Measurements from ENCODE around the gene TP53AIP1.

The TP53AIP1 gene, protein sequence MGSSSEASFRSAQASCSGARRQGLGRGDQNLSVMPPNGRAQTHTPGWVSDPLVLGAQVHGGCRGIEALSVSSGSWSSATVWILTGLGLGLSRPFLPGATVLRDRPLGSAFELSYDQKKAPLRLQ

DNA sequence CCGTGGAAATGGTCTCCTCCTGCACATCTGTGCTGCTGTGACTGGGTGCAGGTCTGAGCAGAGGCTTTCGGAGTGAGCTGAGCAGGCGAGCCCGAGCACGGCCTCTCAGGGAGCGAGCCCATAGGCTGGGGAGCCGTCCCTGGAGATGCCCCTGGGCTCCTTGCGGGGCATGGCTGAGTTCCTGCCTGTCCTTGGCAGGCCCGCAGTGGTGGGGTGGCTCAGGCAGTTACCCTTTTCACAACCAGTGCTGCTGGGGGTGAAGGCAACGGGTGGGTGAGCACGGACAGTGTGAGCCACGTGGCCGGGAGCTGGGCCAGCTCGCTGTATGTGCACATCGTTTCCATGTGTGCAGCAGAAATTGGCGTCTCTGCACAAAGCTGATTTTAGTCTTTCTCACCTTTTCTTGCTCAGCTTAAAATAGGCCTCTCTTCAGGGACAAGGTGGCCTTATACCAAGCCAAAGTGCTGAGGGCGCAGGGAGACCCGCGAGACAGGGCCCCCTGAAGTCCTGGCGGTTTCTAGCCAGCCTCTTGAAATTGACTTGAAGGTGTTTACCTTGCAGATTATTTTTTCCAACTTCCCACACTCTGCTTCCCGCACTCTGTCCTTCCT is at the start of gene TP53AIP1:
TP53AIP1 (minus strand) TSS at position 55 of the 611 bp plus-strand sequence. CDS start 5,053 bp downstream, outside the sequence.
- no peak for DNase-seq (ENCODE audit: low read depth in 2 of 2)

DNA sequence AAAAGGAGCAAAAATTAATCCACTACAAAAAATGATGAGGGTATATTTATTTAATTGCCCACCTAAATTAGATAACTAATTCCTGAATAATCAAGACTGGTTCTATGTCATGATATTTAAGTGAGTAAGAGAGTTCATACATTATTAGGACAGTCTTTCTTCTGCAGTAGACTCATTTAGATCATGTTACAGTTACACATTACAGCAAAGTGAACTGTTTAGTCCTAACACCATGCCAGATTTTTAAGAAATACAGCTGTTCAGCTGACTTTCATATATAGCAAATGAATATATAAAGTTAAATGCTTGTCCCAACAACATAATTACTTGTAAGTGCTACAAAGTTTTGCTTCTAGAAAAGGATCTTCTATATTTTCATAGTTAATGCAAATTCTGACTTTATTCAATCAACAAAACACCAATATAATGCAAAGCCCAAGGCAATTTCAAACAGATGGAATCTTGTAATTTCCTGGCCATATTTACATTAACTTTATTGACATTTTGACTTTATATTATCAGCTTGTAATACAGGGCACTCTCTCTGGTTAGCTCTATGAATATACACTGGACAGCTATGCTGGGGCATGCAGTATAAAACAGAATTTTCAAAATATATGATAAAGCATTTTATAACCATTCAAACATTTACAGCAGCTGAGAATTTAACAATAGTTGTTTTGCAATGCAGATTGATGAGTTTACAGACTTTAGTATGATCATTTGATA is 45.7 kb upstream of the TP53AIP1 start:
- DNase-seq (ENCODE audit: low read depth in 2 of 2), result no peak

DNA sequence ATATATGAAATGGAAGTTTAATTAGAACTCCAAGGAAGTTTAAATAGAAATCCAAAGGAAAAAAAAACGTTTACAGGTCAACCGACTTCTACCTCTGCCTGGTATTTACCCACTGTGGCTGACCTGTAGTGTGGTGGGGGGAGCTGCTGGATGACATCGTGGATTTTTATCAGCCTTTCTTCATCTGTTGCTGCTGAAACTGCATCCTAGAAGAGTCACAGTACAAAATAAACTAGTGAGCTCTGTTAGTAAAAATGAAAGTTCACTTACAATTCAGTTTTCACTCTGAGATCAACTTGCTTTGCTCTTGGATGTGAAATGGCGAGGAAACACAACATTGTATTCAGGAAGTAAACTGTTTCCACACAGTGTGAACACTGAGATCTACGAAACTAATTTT is 43.2 kb upstream of the TP53AIP1 start:
- no peak for DNase-seq (ENCODE audit: low read depth in 2 of 2)

DNA sequence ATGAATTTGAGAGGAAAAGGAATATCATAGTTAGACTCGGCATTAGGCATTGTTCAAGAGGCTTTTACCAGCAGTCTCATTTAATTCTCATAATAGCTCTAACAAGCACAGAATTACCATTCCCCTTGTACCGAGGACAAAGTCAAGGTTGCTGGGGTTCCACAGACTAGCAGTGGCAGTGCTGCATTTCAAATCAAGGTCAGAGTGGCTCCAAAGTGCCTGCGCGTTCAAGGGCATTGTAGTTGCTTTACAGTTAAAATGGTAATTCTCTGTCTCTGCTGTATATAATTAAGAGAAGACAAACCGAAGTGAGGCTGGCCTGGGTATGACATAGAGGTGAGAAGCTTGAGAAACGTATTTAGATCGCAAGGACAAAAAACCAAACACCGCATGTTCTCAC is 40.4 kb upstream of the TP53AIP1 start:
- no peak for DNase-seq (ENCODE audit: low read depth in 2 of 2)

DNA sequence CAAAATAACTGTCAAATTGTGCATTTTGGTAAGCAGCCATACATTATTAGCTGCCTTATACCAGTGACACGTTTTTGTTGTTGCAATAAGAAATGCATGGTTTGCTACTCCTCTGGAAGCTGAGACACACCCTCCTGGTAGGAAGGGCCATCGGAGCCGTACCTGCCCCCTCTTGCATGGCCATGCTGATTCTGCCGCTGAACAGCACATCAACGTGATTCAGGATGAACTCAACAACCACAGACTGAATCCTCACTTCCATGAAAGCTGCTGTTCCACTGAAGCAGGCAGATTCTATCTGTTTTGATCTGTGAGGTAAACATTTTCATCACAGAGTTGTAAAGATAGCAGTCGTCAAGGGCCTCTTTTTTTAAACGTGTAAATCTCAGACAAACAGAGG is 38.6 kb upstream of the TP53AIP1 start:
- no peak for DNase-seq (ENCODE audit: low read depth in 2 of 2)

GRCh38 chr11:128970598-128971190 is 28.0 kb upstream of the TP53AIP1 start:
- no peak for DNase-seq (ENCODE audit: low read depth in 2 of 2)

DNA sequence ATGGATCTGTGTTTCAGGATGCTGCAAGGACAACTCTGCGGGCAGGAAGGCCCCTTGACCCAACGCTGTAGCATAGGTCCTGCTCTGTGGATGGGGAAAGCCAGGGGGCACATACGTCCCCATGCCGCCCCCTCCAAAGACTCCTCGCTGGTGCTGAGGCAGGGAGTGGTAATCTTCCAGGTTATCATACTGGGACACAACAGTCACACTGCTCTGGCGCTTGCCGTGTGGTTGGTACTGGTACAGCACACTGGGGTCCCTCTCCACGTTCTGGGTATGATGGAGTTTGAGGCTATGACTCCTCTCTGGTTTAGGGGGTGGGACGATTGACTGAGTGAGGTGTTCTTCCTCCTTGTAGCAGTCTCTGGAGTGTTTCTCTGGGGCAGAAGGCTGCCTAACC is 26.2 kb upstream of the TP53AIP1 start:
- no peak for DNase-seq (ENCODE audit: low read depth in 2 of 2)

DNA sequence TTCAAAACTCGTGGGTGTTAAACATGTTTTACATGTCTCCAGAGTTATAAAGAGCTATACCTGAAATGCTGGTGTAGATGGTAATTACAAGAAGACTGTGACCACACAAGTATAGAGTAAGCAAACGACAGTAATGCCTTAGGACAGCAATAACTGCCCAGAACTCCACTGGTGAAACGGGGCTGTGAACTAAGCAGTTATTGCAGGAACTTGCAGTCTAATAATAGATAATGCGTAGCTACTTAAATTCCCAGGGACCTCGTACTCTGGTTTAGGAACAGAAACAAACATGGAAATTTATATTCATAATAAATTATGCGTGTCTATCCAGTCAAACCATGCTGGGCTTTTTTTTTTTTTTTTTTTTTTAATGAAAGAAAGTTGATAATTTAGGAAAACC is 24.9 kb upstream of the TP53AIP1 start:
- DNase-seq (ENCODE audit: low read depth in 2 of 2), result no peak

DNA sequence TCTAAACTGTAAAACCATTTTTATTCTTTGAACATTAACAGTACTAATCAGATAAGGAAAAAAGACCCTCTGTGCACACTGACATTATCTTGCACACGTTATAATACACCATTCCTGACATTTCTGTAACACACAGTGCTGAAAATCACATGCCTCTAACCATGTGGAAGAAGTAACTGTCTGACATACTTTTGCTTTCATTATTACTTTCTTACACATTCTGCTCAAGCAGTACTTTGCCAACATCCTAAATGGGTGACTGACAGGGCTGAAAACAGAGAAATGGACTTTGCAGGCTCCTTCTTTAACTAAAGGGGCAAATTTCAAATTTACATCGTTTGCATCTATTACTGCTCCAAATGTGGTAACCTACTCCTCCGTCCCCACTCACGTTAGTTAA is 22.8 kb upstream of the TP53AIP1 start:
- DNase-seq (ENCODE audit: low read depth in 2 of 2), result no peak

GRCh38 chr11:128964463-128964930 is 21.8 kb upstream of the TP53AIP1 start:
- DNase-seq (ENCODE audit: low read depth in 2 of 2), result no peak

GRCh38 chr11:128963744-128964325 is 21.2 kb upstream of the TP53AIP1 start:
- no peak for DNase-seq (ENCODE audit: low read depth in 2 of 2)

- DNase-seq (ENCODE audit: low read depth in 2 of 2), result no peak
These were observed 20.2 kb upstream of the TP53AIP1 start for GRCh38 chr11:128962896-128963295.

DNA sequence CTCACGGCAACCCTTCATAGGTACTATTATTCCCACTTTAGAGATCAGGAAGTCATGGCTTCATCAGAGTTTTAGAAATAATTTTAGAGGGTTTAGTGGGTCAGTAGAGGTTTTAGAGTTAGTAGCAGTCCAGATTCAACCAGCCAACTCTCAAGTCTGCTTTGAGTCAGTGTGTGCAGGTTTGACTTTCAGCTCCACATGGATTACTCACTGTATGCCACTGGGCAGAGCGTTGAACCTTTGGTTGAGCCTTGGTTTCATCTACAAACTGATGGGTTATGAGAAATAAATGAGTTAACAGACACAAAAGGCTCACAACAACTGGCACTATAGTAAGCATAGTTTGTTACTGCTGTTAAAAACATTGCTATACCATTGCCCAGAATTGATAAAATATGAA is 19.0 kb upstream of the TP53AIP1 start:
- no peak for DNase-seq (ENCODE audit: low read depth in 2 of 2)

DNA sequence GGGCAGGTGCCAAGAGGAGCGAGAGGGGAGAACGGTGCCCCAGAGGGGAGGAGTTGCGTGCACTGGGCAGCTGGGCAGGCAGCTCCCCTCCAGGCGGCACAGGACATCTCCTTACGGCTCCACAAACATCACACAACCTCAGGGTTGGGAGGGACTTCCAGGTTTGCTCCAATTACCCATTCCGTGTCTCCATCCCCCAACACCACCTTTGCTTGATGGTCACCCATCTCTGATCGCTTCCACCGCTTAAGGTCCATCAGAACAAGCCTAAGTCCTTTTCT is 14.5 kb upstream of the TP53AIP1 start:
- DNase-seq (ENCODE audit: low read depth in 2 of 2), result no peak

DNA sequence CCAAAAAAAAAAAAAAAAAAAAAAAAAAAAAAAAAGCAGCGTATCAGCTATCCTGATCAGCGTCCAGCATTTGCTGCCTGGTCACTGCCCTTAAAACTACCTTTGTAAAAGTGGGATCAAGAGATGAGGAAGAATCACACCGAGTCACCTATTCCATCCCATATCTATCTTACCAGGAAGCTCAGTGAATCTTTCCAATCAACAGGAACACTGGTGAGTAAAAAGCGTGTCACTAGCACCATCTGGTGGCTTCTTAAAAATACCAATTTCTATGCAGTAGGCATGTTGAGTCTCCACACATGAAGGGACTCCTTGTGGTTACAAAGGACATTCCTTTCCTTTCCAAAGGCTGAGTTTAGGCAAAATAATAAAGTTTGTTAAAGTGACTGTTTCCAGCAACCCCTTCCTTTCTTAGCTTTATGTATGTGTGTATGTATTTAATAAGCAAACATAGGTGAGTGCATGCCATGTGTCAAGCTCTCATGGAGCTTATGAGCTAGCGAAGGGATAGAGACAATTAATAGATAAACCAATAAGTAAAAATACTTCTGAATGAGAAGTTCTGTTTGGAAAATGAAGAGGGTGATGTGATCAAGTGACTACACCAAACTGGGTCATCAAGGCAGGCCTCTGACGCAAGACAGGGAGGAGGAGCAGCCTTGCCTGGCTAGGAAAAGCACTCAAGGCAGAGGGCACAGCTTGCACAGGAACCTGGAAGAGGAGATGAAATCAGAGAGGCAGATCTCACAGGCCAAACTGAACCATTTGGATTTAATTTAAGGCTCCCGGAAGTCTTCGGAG is 13.9 kb upstream of the TP53AIP1 start:
- no peak for DNase-seq (ENCODE audit: low read depth in 2 of 2)

DNA sequence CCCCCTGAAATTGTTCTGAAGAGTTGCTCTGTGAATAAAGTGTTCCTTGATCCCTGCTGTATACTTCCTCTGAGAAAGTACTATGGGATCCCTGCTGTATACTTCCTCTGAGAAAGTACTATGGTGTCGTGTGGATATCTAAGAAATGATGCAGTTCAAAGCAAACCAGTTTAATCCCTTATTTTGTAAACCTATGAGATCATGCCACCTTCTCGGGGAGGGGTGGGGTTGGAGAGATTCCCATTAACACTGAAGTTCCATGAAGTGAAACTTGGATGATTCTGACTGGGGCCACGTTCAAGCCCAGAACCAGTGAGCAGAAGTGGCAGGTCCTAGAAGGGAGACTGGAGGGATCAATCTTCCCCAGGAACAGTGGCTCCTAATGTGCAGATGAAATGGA is 13.0 kb upstream of the TP53AIP1 start:
- DNase-seq (ENCODE audit: low read depth in 2 of 2), result no peak

- no peak for DNase-seq (ENCODE audit: low read depth in 2 of 2)
These were observed 10.5 kb upstream of the TP53AIP1 start for GRCh38 chr11:128953151-128953550.

DNA sequence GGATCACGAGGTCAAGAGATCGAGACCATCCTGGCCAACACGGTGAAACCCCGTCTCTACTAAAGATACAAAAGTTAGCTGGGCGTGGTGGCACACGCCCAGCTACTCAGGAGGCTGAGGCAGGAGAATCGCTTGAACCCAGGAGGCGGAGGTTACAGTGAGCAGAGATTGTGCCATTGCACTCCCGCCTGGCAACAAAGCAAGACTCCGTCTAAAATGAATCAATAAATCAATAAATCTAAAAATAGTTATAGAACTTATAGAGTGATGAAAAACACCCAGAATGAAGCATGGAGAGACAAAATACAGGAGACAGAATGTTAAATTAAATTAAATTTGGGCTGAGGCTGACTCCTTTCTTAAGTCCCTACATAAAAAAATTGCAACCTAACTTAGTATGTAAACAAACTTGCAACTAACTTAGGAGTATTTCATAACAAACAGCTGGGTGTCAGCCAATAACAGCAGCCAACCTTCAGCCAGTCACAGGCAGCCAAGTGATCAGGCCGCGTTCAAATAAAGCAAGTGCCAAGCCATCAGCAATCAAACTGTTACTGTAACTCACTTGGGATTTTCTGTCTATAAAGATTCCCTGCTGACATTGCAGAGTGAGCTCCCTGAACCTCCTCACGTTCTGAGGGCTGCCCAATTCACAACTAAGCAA is 7.3 kb upstream of the TP53AIP1 start:
- DNase-seq (ENCODE audit: low read depth in 2 of 2), result no peak

DNA sequence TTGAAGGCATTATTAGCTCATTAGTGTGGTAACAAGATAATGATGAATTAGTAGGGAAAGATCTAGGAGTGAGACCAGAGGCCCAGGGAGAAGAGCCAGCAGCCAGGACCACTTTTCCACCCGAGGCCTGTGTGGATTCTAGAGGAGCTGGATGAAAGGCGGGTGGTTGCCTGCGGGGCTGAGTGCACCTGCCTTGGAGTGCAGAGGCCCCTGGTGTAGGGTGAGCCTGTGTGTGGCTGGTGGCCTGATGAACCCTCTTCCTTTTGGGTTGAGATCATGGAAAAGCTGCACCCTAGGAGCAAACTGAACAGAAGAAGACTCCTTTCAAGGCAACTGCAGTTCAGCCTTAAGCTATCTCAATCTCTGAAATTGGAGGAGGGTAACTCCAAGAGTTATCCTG is 5.9 kb upstream of the TP53AIP1 start:
- DNase-seq (ENCODE audit: low read depth in 2 of 2), result no peak

- DNase-seq (ENCODE audit: low read depth in 2 of 2), result no peak
These were observed 5.1 kb upstream of the TP53AIP1 start for GRCh38 chr11:128947773-128948172.

- no peak for DNase-seq (ENCODE audit: low read depth in 2 of 2)
These were observed 4.0 kb upstream of the TP53AIP1 start for GRCh38 chr11:128946648-128947047.

Measured in activated CD8-positive, alpha-beta memory T cell treated with anti-CD3 and anti-CD28 coated beads for 4 hours (primary cell).